Measurements from ENCODE around the gene ZBED4.

- TF ChIP-seq CTCF (IDR thresholded peaks at IDR 0.05; ENCODE audit: insufficient read depth, low read length, poor library complexity, severe bottlenecking) (no peak), EZH2phosphoT487 (conservative IDR thresholded peaks at IDR 0.05; ENCODE audit: low read length) (no peak)
Observed at GRCh38 chr22:49863931-49864330, 10.3 kb downstream of the ZBED4 start.
